ENCODE measurements around the gene CRACR2A.

The CRACR2A gene

GRCh38 chr12:3745152-3745551 is 7.8 kb downstream of the CRACR2A start:
- no peak overlapping the region for H3K27ac Mint-ChIP-seq
- no peaks in the 10 kb centered on the region for H3K9me3 Mint-ChIP-seq
- H3K36me3 Mint-ChIP-seq (ENCODE audit: low read depth): peaks cover 56% of the 10 kb centered on the region
- no peaks in the 10 kb centered on the region for H3K27me3 Mint-ChIP-seq (ENCODE audit: low read depth)
- H3K4me1 Mint-ChIP-seq (ENCODE audit: low read depth): peaks cover 35% of the 10 kb centered on the region
- DNase-seq (ENCODE audit: low spot score): no peak
- H3K4me3 Mint-ChIP-seq: no peak overlapping the region

- Mint-ChIP-seq H3K27ac (peak overlapping the region; percentile 32), H3K9me3 (no peaks in the 10 kb centered on the region), H3K27me3 (ENCODE audit: low read depth) (no peaks in the 10 kb centered on the region), H3K4me3 (no peak overlapping the region), H3K36me3 (ENCODE audit: low read depth) (peaks cover 54% of the 10 kb centered on the region), H3K4me1 (ENCODE audit: low read depth) (peaks cover 32% of the 10 kb centered on the region)
- DNase-seq (ENCODE audit: low spot score): no peak
These were observed 8.5 kb downstream of the CRACR2A start for GRCh38 chr12:3744229-3744901.

GRCh38 chr12:3743803-3744202 is 9.1 kb downstream of the CRACR2A start:
- H3K36me3 Mint-ChIP-seq (ENCODE audit: low read depth): peaks cover 53% of the 10 kb centered on the region

GRCh38 chr12:3741882-3742672 is 10.8 kb downstream of the CRACR2A start:
- H3K27ac Mint-ChIP-seq: no peak overlapping the region
- no peak overlapping the region for H3K4me3 Mint-ChIP-seq
- DNase-seq (ENCODE audit: low spot score): no peak
- peaks cover 52% of the 10 kb centered on the region for H3K36me3 Mint-ChIP-seq (ENCODE audit: low read depth)
- peaks cover 33% of the 10 kb centered on the region for H3K4me1 Mint-ChIP-seq (ENCODE audit: low read depth)
- no peaks in the 10 kb centered on the region for H3K9me3 Mint-ChIP-seq
- H3K27me3 Mint-ChIP-seq (ENCODE audit: low read depth): no peaks in the 10 kb centered on the region

More at GRCh38 chr12:3743803-3744202, 9.1 kb downstream of the CRACR2A start:
- Mint-ChIP-seq H3K4me3 (peak overlapping the region; percentile 5), H3K27me3 (ENCODE audit: low read depth) (no peaks in the 10 kb centered on the region), H3K27ac (peak overlapping the region; percentile 32), H3K4me1 (ENCODE audit: low read depth) (peaks cover 33% of the 10 kb centered on the region), H3K9me3 (no peaks in the 10 kb centered on the region)
- DNase-seq (ENCODE audit: low spot score): peak; percentile 58

- peaks cover 38% of the 10 kb centered on the region for H3K36me3 Mint-ChIP-seq (ENCODE audit: low read depth)
- H3K27me3 Mint-ChIP-seq (ENCODE audit: low read depth): no peaks in the 10 kb centered on the region
- no peaks in the 10 kb centered on the region for H3K9me3 Mint-ChIP-seq
- peaks cover 30% of the 10 kb centered on the region for H3K4me1 Mint-ChIP-seq (ENCODE audit: low read depth)
- DNase-seq (ENCODE audit: low spot score): no peak
- no peak overlapping the region for H3K27ac Mint-ChIP-seq
- H3K4me3 Mint-ChIP-seq: no peak overlapping the region
These were observed 12.3 kb downstream of the CRACR2A start for GRCh38 chr12:3740480-3741231.

GRCh38 chr12:3735432-3735831 is 17.5 kb downstream of the CRACR2A start:
- Mint-ChIP-seq H3K27me3 (ENCODE audit: low read depth) (no peaks in the 10 kb centered on the region), H3K4me1 (ENCODE audit: low read depth) (peaks cover 9% of the 10 kb centered on the region), H3K36me3 (ENCODE audit: low read depth) (peaks cover 32% of the 10 kb centered on the region), H3K4me3 (no peak overlapping the region), H3K27ac (no peak overlapping the region), H3K9me3 (no peaks in the 10 kb centered on the region)
- no peak for DNase-seq (ENCODE audit: low spot score)

- peaks cover 39% of the 10 kb centered on the region for H3K36me3 Mint-ChIP-seq (ENCODE audit: low read depth)
- no peak overlapping the region for H3K4me3 Mint-ChIP-seq
- H3K9me3 Mint-ChIP-seq: no peaks in the 10 kb centered on the region
- no peaks in the 10 kb centered on the region for H3K27me3 Mint-ChIP-seq (ENCODE audit: low read depth)
- H3K27ac Mint-ChIP-seq: no peak overlapping the region
- peaks cover 23% of the 10 kb centered on the region for H3K4me1 Mint-ChIP-seq (ENCODE audit: low read depth)
- no peak for DNase-seq (ENCODE audit: low spot score)
These were observed 20.0 kb downstream of the CRACR2A start for GRCh38 chr12:3732901-3733300.

GRCh38 chr12:3730111-3730510 is 22.8 kb downstream of the CRACR2A start:
- peaks cover 37% of the 10 kb centered on the region for H3K4me1 Mint-ChIP-seq (ENCODE audit: low read depth)
- peaks cover 55% of the 10 kb centered on the region for H3K36me3 Mint-ChIP-seq (ENCODE audit: low read depth)
- no peak for DNase-seq (ENCODE audit: low spot score)
- no peaks in the 10 kb centered on the region for H3K27me3 Mint-ChIP-seq (ENCODE audit: low read depth)
- H3K27ac Mint-ChIP-seq: peak overlapping the region; percentile 58
- no peak overlapping the region for H3K4me3 Mint-ChIP-seq
- peaks cover 3% of the 10 kb centered on the region for H3K9me3 Mint-ChIP-seq

- Mint-ChIP-seq H3K36me3 (ENCODE audit: low read depth) (peaks cover 66% of the 10 kb centered on the region), H3K27me3 (ENCODE audit: low read depth) (no peaks in the 10 kb centered on the region), H3K4me1 (ENCODE audit: low read depth) (peaks cover 37% of the 10 kb centered on the region), H3K9me3 (peaks cover 5% of the 10 kb centered on the region), H3K27ac (peak overlapping the region; percentile 93), H3K4me3 (peak overlapping the region; percentile 82)
- DNase-seq (ENCODE audit: low spot score): peak; percentile 34
These were observed 24.2 kb downstream of the CRACR2A start for GRCh38 chr12:3728686-3729085.

- Mint-ChIP-seq H3K36me3 (ENCODE audit: low read depth) (peaks cover 73% of the 10 kb centered on the region), H3K9me3 (peaks cover 7% of the 10 kb centered on the region), H3K27ac (peak overlapping the region; percentile 93), H3K4me1 (ENCODE audit: low read depth) (peaks cover 37% of the 10 kb centered on the region), H3K4me3 (peak overlapping the region; percentile 82), H3K27me3 (ENCODE audit: low read depth) (no peaks in the 10 kb centered on the region)
- DNase-seq (ENCODE audit: low spot score): peak; percentile 66
These were observed 24.9 kb downstream of the CRACR2A start for GRCh38 chr12:3727877-3728632.

- H3K4me3 Mint-ChIP-seq: peak overlapping the region; percentile 52
- H3K27ac Mint-ChIP-seq: peak overlapping the region; percentile 68
- no peak for DNase-seq (ENCODE audit: low spot score)
- H3K9me3 Mint-ChIP-seq: peaks cover 14% of the 10 kb centered on the region
- H3K4me1 Mint-ChIP-seq (ENCODE audit: low read depth): peaks cover 37% of the 10 kb centered on the region
- no peaks in the 10 kb centered on the region for H3K27me3 Mint-ChIP-seq (ENCODE audit: low read depth)
- H3K36me3 Mint-ChIP-seq (ENCODE audit: low read depth): peaks cover 77% of the 10 kb centered on the region
These were observed 25.6 kb downstream of the CRACR2A start for GRCh38 chr12:3727354-3727753.

GRCh38 chr12:3726456-3726855 is 26.5 kb downstream of the CRACR2A start:
- Mint-ChIP-seq H3K4me1 (ENCODE audit: low read depth) (peaks cover 37% of the 10 kb centered on the region), H3K27ac (peak overlapping the region; percentile 29), H3K4me3 (peak overlapping the region; percentile 53), H3K9me3 (peaks cover 22% of the 10 kb centered on the region), H3K36me3 (ENCODE audit: low read depth) (peaks cover 78% of the 10 kb centered on the region), H3K27me3 (ENCODE audit: low read depth) (no peaks in the 10 kb centered on the region)
- DNase-seq (ENCODE audit: low spot score): no peak

GRCh38 chr12:3725388-3726115 is 27.4 kb downstream of the CRACR2A start:
- Mint-ChIP-seq H3K4me3 (no peak overlapping the region), H3K36me3 (ENCODE audit: low read depth) (peaks cover 81% of the 10 kb centered on the region), H3K27ac (no peak overlapping the region), H3K27me3 (ENCODE audit: low read depth) (no peaks in the 10 kb centered on the region), H3K9me3 (peaks cover 31% of the 10 kb centered on the region), H3K4me1 (ENCODE audit: low read depth) (peaks cover 34% of the 10 kb centered on the region)
- no peak for DNase-seq (ENCODE audit: low spot score)
